Adrenal gland (tissue), 5 donors: ENCODE data around the gene AMOT.

Experiments used
- POLR2A ChIP-seq, 2 donors: fragments of 450-650 bp; IDR thresholded peaks; one replicate each; pipeline ENCODE4 v1.6.1; 2017; ENCODE audit warnings: antibody characterized with exemption in 2 of 2, mild to moderate bottlenecking in 2 of 2, moderate library complexity in 1 of 2
- TF ChIP-seq, protein P1 (sequence below), 6 experiments: fragments of 450-650 bp in 4 of 6; fragments of 200-600 bp in 2 of 6; sonication (generic) in 1 of 6; IDR thresholded peaks; 1 replicate in 5 of 6; 2 replicates in 1 of 6; pipeline versions ENCODE4 v1.5.1 to v1.8.0; 2016 to 2021; ENCODE audit warnings: antibody characterized with exemption in 6 of 6, mild to moderate bottlenecking in 2 of 6, moderate library complexity in 1 of 6
- donor health status: DM: no; HTN: no; CAD: no.

- TF ChIP-seq POLR2A (IDR thresholded peaks at IDR 0.05), result no peak
- TF ChIP-seq, protein P1, sequence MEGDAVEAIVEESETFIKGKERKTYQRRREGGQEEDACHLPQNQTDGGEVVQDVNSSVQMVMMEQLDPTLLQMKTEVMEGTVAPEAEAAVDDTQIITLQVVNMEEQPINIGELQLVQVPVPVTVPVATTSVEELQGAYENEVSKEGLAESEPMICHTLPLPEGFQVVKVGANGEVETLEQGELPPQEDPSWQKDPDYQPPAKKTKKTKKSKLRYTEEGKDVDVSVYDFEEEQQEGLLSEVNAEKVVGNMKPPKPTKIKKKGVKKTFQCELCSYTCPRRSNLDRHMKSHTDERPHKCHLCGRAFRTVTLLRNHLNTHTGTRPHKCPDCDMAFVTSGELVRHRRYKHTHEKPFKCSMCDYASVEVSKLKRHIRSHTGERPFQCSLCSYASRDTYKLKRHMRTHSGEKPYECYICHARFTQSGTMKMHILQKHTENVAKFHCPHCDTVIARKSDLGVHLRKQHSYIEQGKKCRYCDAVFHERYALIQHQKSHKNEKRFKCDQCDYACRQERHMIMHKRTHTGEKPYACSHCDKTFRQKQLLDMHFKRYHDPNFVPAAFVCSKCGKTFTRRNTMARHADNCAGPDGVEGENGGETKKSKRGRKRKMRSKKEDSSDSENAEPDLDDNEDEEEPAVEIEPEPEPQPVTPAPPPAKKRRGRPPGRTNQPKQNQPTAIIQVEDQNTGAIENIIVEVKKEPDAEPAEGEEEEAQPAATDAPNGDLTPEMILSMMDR (IDR thresholded peaks at IDR 0.05), result no peak
Measured at GRCh38 chrX:112802541-112802940, 38.1 kb downstream of the AMOT start.
